ENCODE data around the gene VGLL1.

Gene VGLL1

GRCh38 chrX:136555694-136556093, 23.7 kb downstream of the VGLL1 start:
- Histone ChIP-seq H3K27me3 (ENCODE audit: insufficient read depth, poor library complexity, severe bottlenecking) (no peaks in the 10 kb centered on the region), H3K4me3 (replicated peaks; ENCODE audit: insufficient read depth, low read length) (no peak overlapping the region), H3K27ac (replicated peaks) (no peak overlapping the region)
- DNase-seq (ENCODE audit: low read depth in 1 of 2, low spot score in 1 of 2), result no peak
- TF ChIP-seq REST (IDR thresholded peaks at IDR 0.05; ENCODE audit: insufficient replicate concordance, low read depth) (no peak), SPI1 (IDR thresholded peaks at IDR 0.05; ENCODE audit: borderline replicate concordance, low read depth) (no peak), POLR2AphosphoS5 (IDR thresholded peaks at IDR 0.05; ENCODE audit: low read depth) (no peak), GABPA (IDR thresholded peaks at IDR 0.05; ENCODE audit: low read depth) (no peak), CTCF (IDR thresholded peaks at IDR 0.05; ENCODE audit: insufficient read depth, low read length) (no peak)

GRCh38 chrX:136572030-136572429, 40.0 kb downstream of the VGLL1 start:
- Histone ChIP-seq H3K27ac (replicated peaks) (no peak overlapping the region), H3K4me3 (replicated peaks; ENCODE audit: insufficient read depth, low read length) (no peak overlapping the region), H3K27me3 (ENCODE audit: insufficient read depth, poor library complexity, severe bottlenecking) (no peaks in the 10 kb centered on the region)
- TF ChIP-seq GABPA (IDR thresholded peaks at IDR 0.05; ENCODE audit: low read depth) (no peak), POLR2AphosphoS5 (IDR thresholded peaks at IDR 0.05; ENCODE audit: low read depth) (no peak), CTCF (IDR thresholded peaks at IDR 0.05; ENCODE audit: insufficient read depth, low read length) (no peak), SPI1 (IDR thresholded peaks at IDR 0.05; ENCODE audit: borderline replicate concordance, low read depth) (no peak), REST (IDR thresholded peaks at IDR 0.05; ENCODE audit: insufficient replicate concordance, low read depth) (no peak)
- no peak for DNase-seq (ENCODE audit: low read depth in 1 of 2, low spot score in 1 of 2)

- no peak for TF ChIP-seq CTCF (IDR thresholded peaks at IDR 0.05; ENCODE audit: insufficient read depth, low read length)
- TF ChIP-seq SPI1 (IDR thresholded peaks at IDR 0.05; ENCODE audit: borderline replicate concordance, low read depth), result no peak
- no peak for TF ChIP-seq REST (IDR thresholded peaks at IDR 0.05; ENCODE audit: insufficient replicate concordance, low read depth)
- no peaks in the 10 kb centered on the region for H3K27me3 ChIP-seq (ENCODE audit: insufficient read depth, poor library complexity, severe bottlenecking)
- H3K27ac ChIP-seq (replicated peaks), result no peak overlapping the region
- no peak overlapping the region for H3K4me3 ChIP-seq (replicated peaks; ENCODE audit: insufficient read depth, low read length)
- no peak for DNase-seq (ENCODE audit: low read depth in 1 of 2, low spot score in 1 of 2)
Measured at GRCh38 chrX:136574548-136574947, 42.5 kb downstream of the VGLL1 start.
